Measurements from ENCODE around the gene PAQR6. TPM values are rescaled to one million over a fixed set of nuclear protein-coding genes. Genes with fewer than 3 reads are reported as not detected.

PAQR6 gene
- total RNA-seq, 1 donor from 2014 or later = 32.0 TPM

DNA sequence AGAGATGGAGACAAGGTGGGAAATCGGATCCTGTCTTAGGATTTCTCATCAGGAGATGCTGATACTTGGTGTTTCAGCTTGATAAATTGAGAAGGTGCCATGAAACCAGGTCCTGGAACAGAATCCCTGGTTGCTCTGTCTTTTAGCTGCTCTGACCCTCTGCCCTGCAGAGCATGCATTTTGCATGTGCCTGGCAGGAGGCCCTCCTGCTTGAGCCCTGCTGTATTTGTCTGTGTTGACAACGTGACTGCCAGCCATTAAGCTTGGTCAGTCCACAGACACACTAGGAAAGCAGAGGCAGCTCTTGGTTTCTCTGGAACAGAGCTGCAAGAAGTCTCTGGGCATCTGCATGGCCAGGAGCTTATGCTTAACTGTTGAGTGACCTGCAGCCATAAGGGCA is 51.4 kb downstream of the PAQR6 start:
- Mint-ChIP-seq H3K9me3 (no peaks in the 10 kb centered on the region), H3K27me3 (ENCODE audit: low read depth) (no peaks in the 10 kb centered on the region), H3K36me3 (no peaks in the 10 kb centered on the region), H3K27ac (no peak overlapping the region), H3K4me1 (peaks cover 16% of the 10 kb centered on the region), H3K4me3 (no peak overlapping the region)
- TF ChIP-seq, protein P1, sequence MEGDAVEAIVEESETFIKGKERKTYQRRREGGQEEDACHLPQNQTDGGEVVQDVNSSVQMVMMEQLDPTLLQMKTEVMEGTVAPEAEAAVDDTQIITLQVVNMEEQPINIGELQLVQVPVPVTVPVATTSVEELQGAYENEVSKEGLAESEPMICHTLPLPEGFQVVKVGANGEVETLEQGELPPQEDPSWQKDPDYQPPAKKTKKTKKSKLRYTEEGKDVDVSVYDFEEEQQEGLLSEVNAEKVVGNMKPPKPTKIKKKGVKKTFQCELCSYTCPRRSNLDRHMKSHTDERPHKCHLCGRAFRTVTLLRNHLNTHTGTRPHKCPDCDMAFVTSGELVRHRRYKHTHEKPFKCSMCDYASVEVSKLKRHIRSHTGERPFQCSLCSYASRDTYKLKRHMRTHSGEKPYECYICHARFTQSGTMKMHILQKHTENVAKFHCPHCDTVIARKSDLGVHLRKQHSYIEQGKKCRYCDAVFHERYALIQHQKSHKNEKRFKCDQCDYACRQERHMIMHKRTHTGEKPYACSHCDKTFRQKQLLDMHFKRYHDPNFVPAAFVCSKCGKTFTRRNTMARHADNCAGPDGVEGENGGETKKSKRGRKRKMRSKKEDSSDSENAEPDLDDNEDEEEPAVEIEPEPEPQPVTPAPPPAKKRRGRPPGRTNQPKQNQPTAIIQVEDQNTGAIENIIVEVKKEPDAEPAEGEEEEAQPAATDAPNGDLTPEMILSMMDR (IDR thresholded peaks at IDR 0.05; ENCODE audit: unreplicated experiment) = no peak
- DNase-seq (ENCODE audit: low spot score in 2 of 2, unreplicated experiment in 2 of 2) = no peak

DNA sequence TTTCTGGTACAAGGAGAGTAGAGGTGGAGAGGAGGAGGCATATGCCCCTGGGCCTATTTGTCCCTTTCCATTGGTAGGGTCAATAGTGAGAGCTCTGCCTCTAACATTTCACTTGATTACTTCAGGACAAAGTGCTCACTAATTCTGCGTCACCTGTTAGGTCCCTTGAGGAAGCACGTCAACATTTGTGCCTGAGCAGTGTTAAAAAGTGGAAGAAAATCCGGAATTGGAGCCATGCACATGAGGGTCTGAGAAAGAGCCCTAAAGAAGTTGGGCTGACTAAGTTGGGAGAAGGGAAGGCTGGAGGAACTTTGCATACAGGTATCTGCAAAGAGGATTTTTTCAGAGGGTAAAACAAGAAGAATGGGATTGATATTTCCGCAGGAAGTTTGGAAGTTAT is 52.0 kb downstream of the PAQR6 start:
- H3K27me3 Mint-ChIP-seq (ENCODE audit: low read depth) = no peaks in the 10 kb centered on the region
- no peak overlapping the region for H3K27ac Mint-ChIP-seq
- peaks cover 16% of the 10 kb centered on the region for H3K4me1 Mint-ChIP-seq
- peak overlapping the region; percentile 97 for H3K4me3 Mint-ChIP-seq
- TF ChIP-seq, protein P1 (IDR thresholded peaks at IDR 0.05; ENCODE audit: unreplicated experiment) = no peak
- no peaks in the 10 kb centered on the region for H3K36me3 Mint-ChIP-seq
- no peaks in the 10 kb centered on the region for H3K9me3 Mint-ChIP-seq
- DNase-seq (ENCODE audit: low spot score in 2 of 2, unreplicated experiment in 2 of 2) = no peak

DNA sequence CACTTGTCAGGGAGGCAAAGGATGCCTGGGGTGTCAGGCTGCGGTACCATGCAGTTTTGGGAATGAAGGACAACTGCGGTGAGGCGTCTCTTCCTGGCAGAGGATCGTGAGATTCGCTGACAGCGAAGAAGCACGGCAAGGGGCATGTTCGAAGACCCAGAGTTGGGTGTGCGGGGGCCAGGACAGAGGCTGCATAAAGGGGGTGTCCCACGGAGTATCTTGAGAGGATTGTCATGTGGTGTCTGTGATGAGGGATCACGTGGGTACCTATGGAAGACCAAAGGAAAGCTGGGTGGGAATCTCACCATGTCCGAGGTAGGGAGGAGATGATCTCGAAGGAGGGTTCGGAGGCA is 53.6 kb downstream of the PAQR6 start:
- TF ChIP-seq, protein P1 (IDR thresholded peaks at IDR 0.05; ENCODE audit: unreplicated experiment) = no peak
- no peaks in the 10 kb centered on the region for H3K27me3 Mint-ChIP-seq (ENCODE audit: low read depth)
- no peak for DNase-seq (ENCODE audit: low spot score in 2 of 2, unreplicated experiment in 2 of 2)
- H3K4me3 Mint-ChIP-seq = peak overlapping the region; percentile 97
- peak overlapping the region; percentile 94 for H3K27ac Mint-ChIP-seq
- no peaks in the 10 kb centered on the region for H3K36me3 Mint-ChIP-seq
- H3K4me1 Mint-ChIP-seq = peaks cover 16% of the 10 kb centered on the region
- H3K9me3 Mint-ChIP-seq = peaks cover 3% of the 10 kb centered on the region

DNA sequence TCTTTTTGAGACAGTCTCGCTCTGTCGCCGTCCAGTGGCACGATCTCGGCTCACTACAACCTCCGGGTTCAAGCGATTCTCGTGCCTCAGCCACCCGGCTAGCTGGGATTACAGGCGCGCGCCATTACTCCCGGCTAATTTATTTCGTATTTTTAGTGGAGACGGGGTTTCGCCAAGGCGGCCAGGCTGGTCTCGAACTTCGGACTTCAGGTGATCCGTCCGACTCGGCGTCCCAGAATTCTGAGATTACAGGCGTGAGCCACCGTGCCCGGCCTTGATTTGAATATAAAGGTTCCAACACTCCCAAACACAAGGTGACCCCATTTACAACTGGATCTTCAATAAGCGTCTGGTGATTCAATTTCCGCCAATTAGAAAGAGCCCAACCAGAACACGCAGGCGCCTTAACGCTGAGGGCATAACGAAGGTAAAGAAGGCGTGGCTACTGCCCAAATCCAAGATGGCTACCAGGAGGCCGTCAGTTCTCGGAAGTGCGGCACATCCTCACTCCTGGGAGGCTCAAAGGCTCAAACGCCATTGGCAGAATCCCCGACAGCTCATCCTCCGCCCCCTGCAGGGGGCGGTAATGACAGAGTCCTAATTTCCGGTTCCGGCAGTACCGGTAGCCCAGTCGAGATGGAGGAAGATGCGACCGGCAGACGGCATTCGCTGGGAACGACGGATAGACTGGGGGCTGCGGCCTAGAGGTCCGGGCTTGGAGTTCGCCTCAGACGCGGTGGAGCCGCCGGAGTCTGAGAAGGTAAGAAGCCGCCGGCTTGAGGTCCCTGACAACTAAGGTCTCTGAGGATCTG is 54.2 kb downstream of the PAQR6 start, which contains the start of gene SLC25A44:
SLC25A44 (plus strand) TSS at position 617 of the 812 bp plus-strand sequence. CDS start 5,744 bp downstream, outside the sequence.
- peaks cover 8% of the 10 kb centered on the region for H3K9me3 Mint-ChIP-seq

More for the DNA sequence above, 54.2 kb downstream of the PAQR6 start, which contains the start of gene SLC25A44:
- Mint-ChIP-seq H3K4me1 (peaks cover 16% of the 10 kb centered on the region), H3K4me3 (peak within 1 kb of the TSS; percentile 97), H3K27ac (peak within 1 kb of the TSS; percentile 94), H3K27me3 (ENCODE audit: low read depth) (no peaks in the 10 kb centered on the region), H3K36me3 (no peaks in the 10 kb centered on the region)
- TF ChIP-seq, protein P1 (IDR thresholded peaks at IDR 0.05; ENCODE audit: unreplicated experiment) = peak; percentile 63
- DNase-seq (ENCODE audit: low spot score in 2 of 2, unreplicated experiment in 2 of 2) = peak; percentile 83 to 93

Other genes with a start within 250 kb of the PAQR6 start
- gene SSR2, start 227.1 kb downstream of the PAQR6 start, total RNA-seq = 282 to 298 TPM (median 297 TPM) in 3 replicates
- gene UBQLN4, start 194.3 kb downstream of the PAQR6 start, total RNA-seq = 61.2 to 66.7 TPM (median 61.9 TPM) in 3 replicates
- 39.2 to 43.4 TPM (median 39.5 TPM) in 3 replicates for gene LAMTOR2, start 193.3 kb downstream of the PAQR6 start, total RNA-seq
- gene RAB25, start 186.9 kb downstream of the PAQR6 start, total RNA-seq = 51.1 to 52.6 TPM (median 51.2 TPM) in 3 replicates
- gene MEX3A, start 165.6 kb downstream of the PAQR6 start, total RNA-seq = 107 to 112 TPM (median 112 TPM) in 3 replicates
- gene LMNA, start 133.3 kb downstream of the PAQR6 start, total RNA-seq = 91.7 to 96.9 TPM (median 92.4 TPM) in 3 replicates
- 18.7 to 21.0 TPM (median 19.8 TPM) in 3 replicates for gene SEMA4A, start 94.5 kb downstream of the PAQR6 start, total RNA-seq
- 15.4 to 18.7 TPM (median 18.4 TPM) in 3 replicates for gene SLC25A44, start 54.0 kb downstream of the PAQR6 start, total RNA-seq
- gene PMF1, start 35.0 kb downstream of the PAQR6 start, total RNA-seq = 73.4 to 74.8 TPM (median 74.6 TPM) in 3 replicates
- 5.8 to 7.3 TPM (median 6.8 TPM) in 3 replicates for gene BGLAP, start 5.9 kb downstream of the PAQR6 start, total RNA-seq
- gene SMG5, start 34.8 kb upstream of the PAQR6 start, total RNA-seq = 99.8 to 105 TPM (median 103 TPM) in 3 replicates
- 5.7 to 6.9 TPM (median 6.1 TPM) in 3 replicates for gene TMEM79, start 36.3 kb upstream of the PAQR6 start, total RNA-seq
- gene GLMP, start 47.6 kb upstream of the PAQR6 start, total RNA-seq = 60.2 to 64.2 TPM (median 63.2 TPM) in 3 replicates
- 0.42 TPM in 1 of 3 replicates, not detected in the others for gene VHLL, start 51.3 kb upstream of the PAQR6 start, total RNA-seq
- 174 to 190 TPM (median 186 TPM) in 3 replicates for gene CCT3, start 90.2 kb upstream of the PAQR6 start, total RNA-seq
- gene TSACC, start 90.5 kb upstream of the PAQR6 start, total RNA-seq = not detected in 3 replicates
- gene RHBG, start 121.2 kb upstream of the PAQR6 start, total RNA-seq = 0.88 to 1.2 TPM (median 0.92 TPM) in 3 replicates

Measured in mesothelial cell of epicardium (in vitro differentiated cells).